ENCODE data around the gene CLASP1.

GRCh38 chr2:121359716-121360565 lies 289.3 kb downstream of the CLASP1 start:
- TF ChIP-seq POLR2A (IDR thresholded peaks at IDR 0.05): no peak
- TF ChIP-seq CTCF (IDR thresholded peaks at IDR 0.05): no peak
